ENCODE results near the gene ARHGEF28.

ARHGEF28 gene, protein sequence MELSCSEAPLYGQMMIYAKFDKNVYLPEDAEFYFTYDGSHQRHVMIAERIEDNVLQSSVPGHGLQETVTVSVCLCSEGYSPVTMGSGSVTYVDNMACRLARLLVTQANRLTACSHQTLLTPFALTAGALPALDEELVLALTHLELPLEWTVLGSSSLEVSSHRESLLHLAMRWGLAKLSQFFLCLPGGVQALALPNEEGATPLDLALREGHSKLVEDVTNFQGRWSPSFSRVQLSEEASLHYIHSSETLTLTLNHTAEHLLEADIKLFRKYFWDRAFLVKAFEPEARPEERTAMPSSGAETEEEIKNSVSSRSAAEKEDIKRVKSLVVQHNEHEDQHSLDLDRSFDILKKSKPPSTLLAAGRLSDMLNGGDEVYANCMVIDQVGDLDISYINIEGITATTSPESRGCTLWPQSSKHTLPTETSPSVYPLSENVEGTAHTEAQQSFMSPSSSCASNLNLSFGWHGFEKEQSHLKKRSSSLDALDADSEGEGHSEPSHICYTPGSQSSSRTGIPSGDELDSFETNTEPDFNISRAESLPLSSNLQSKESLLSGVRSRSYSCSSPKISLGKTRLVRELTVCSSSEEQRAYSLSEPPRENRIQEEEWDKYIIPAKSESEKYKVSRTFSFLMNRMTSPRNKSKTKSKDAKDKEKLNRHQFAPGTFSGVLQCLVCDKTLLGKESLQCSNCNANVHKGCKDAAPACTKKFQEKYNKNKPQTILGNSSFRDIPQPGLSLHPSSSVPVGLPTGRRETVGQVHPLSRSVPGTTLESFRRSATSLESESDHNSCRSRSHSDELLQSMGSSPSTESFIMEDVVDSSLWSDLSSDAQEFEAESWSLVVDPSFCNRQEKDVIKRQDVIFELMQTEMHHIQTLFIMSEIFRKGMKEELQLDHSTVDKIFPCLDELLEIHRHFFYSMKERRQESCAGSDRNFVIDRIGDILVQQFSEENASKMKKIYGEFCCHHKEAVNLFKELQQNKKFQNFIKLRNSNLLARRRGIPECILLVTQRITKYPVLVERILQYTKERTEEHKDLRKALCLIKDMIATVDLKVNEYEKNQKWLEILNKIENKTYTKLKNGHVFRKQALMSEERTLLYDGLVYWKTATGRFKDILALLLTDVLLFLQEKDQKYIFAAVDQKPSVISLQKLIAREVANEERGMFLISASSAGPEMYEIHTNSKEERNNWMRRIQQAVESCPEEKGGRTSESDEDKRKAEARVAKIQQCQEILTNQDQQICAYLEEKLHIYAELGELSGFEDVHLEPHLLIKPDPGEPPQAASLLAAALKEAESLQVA (N-terminal part only)

DNA sequence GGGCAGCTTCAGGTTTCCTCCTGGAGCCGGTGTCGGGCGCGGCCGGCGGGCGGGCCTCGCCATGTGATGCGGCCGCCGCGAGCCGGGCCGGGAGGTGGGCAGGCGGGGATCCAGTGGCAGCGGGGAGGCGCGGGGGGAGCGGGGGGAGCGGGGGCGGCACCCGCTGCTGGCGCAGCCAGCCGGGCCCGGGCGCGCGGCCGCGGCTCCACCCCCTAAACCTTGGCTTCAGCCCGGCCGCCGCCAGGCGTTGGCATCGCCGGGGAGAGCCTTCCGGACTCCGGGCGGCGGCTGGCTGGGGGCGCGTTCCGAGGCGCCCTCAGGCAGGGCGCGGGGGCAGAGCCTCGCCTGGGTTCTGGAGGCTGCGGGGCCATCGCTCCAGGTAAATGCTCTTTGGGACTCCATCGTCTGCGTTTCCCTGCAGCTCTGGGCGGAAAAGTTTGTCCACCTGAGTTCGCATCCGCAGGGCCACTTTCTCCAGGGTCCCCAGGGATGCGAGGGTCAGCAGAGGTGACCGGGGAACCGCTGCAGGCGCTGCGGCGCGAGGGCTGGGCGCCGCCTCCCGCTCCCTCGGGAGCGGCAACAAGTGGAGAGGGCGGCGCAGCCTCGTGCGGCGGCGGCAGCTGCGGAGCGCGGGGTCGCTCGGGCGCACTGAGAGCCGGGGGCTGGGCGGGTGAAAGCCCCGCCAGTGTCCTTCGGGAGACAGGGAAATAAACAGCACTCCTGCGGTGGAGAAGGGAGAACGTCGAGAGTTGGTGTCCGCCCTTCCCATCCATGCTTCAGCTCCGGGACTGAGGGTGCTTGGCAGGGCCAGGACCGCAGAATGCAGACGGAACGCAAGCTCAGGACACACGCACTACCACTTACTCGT lies at the start of gene ARHGEF28:
Gene ARHGEF28, plus strand, starts transcription at position 253 of the 868 bp plus-strand sequence. CDS start 58,656 bp downstream, outside the sequence.
- DNase-seq = peak; percentile 85

DNA sequence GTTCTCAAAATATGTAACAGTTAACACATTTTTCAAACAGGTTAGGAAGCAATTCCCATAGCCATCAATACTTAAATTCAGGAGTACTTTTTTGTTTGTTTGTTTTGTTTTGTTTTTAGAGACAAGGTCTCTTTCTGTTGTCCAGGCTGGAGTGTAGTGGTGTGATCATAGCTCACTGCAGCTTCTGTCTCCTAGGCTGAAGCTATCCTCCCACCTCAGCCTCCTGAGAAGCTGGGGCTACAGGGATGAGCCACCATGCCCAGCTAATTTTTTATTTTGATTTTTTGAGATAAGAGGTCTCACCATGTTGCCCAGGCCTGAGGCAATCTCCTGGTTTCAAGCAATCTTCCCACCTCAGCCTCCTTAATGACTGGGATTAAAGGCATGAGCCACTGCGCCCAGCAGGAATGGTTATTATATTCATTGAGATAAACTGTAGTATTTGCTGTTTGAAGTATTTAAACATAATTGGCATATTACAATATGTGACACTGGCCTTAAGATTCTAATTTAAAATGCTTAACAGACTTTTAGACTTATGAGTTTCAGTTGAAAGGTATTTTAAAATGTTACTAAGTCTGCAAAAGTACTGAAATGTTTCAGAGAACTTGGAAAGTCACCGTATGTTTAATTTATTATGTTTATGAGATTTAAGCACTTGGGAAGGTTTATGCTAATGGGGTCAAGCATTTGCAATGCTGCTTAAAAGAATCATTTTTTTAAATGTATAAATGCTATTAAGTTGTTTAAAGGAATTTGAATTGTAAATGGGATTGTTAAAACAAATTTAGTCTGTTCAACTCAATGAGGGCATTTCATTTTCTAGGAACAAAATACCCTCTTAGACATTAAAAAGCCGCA lies 43.5 kb upstream of the ARHGEF28 start:
- DNase-seq = no peak

DNA sequence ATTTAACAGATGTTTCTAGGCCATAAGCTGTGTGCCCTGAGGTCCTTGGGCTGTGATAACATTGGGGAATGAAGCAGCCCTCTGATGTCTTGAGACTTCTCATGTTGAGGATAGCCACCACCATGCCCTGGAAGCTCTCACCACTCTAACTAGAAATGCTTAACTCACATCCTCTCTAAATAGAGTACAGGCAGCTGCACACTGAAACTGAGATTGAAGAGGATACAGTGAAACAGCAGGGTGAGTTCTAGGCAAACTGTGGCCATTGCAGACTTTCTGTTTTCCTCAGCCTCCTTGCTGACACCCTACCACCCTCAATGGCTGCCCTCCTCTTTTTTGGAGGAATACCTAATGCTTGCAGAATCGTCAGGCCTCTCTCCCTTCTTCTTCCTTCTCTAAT lies 38.1 kb upstream of the ARHGEF28 start:
- no peak for DNase-seq

DNA sequence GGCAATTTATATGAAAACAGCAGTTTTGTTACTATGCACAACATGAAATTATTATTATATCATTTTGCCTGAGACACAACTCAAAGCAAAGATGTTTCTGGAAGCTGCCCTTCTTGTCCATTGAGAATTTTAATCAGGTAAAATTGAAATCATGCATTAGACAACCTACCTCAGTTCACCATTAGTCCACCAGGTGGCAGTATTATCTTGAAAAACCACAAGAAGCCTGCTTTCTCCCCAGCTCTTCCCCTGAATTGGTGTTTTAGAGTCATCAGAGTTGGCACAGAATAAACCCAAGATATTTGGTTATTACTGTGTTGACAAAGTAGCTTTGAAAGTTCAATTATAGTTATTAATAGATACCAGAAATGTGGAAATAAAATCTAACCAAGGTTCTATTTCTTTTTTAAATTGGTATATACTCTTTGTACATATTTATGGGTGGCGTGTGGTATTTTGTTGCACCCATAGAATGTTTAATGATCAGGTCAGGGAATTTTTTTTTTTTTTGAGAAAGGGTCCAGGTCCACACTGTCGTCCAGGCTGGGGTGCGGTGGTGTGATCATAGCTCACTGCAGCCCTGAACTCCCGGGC lies 34.8 kb upstream of the ARHGEF28 start:
- no peak for DNase-seq

DNA sequence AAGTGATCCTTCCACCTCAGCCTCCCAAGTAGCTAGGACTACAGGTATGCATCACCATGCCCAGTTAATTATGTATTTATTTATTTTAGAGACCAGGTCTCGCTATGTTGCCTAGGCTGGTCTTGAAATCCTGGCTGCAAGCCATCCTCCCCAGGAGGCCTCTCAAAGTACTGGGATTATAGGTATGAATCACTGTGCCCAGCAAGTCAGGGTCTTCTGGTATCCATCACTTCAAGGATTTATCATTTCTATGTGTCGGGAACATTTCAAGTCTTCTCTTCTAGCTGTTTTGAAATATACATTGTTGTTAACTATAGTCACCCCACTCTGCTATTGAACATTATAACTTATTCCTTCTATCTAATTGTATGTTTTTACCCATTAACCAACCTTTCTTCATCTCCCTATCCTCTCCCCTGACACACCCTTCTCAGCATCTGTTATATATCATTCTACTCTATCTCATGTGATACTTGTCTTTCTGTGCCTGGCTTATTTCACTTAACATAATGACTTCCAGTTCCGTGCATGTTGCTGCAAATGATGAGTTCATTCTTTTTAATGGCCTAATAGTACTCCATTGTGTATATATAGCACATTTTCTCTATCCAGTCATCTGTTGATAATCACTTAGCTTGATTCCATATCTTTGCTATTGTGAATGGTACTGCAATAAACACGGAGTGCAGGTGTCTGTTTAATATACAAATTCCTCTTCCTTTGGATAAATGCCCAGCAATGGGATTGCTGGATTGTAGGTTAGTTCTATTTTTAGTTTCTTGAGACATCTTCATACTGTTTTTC lies 34.1 kb upstream of the ARHGEF28 start:
- no peak for DNase-seq

DNA sequence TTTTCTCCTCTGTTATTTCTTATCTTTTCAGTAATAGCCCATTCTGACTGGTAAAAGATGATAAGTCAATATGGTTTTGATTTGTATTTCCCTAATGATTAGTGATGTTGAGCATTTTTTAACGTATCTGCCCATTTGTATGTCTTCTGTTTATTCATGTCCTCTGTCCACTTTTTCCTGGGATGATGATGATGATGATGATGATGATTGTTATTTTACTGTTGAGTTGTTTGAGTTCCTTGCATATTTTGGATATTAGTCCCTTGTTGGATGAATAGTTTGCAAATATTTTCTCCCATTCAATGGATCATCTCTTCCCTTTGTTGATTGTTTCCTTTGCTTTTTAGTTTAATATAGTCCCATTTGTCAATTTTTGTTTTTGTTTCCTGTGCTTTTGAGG lies 33.4 kb upstream of the ARHGEF28 start:
- no peak for DNase-seq

DNA sequence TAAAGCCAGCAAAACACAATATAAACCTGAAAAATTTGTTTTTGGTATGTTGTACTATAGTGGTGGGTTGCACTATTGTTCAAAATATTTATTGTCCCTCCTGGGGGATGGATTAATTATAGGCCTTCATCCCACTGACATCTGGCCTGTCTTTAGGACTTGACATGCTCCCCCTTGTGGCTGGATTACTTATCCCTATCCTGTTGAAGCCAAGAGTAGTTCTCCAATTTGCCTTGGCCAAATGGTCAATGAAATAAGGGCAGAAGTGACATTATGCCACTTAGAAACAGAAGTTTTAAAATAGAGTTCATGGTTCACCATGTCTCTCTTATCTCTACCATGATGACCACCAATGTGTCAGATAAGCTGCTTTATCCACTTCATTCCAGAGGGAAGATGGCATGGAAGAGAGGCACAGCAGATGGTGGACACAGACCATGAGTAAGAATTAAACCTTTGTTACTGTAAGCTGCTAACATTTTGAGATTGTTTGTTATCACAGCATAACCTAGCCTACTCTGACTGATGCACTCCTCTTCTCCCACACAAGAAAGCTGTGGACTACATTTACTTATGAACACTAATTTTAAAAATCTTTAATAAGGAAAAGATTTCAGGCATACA lies 29.2 kb upstream of the ARHGEF28 start:
- peak; percentile 15 for DNase-seq

DNA sequence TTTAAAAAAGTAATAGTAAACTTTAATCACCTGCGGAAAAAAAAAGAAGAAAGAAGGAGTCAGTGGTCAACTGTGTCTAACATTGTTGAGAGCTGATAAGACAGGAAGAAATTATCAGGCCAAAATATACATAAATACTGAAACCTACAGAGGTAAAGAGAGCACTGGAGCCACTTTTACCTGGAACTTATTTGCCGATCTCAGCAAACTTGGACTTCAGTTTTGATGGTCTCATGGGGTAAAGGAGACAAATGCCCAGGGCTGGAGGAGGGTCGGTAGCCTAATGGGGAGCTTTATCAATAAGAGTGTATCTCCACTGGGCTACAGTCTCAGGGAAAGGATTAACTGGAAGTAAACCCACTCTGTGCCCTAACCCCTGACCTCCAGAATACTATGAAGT lies 26.6 kb upstream of the ARHGEF28 start:
- no peak for DNase-seq

DNA sequence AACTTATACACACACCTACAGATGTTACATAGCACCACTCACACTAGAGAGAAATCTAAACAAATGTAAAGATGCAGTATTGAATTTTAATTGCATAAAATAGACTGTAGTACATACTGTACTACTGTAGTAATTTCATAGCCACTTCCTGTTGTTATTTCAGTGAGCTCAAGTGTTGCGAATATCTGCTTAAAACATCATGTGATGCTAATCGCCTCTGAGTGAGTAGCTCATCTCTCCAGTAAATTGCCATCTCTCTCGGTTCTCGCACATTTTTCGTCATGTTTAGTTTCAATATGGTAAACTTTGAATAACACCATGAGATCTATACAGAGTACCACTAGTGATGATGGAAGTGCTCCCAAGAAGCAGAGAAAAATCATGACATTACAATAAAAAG lies 22.0 kb upstream of the ARHGEF28 start:
- no peak for DNase-seq

DNA sequence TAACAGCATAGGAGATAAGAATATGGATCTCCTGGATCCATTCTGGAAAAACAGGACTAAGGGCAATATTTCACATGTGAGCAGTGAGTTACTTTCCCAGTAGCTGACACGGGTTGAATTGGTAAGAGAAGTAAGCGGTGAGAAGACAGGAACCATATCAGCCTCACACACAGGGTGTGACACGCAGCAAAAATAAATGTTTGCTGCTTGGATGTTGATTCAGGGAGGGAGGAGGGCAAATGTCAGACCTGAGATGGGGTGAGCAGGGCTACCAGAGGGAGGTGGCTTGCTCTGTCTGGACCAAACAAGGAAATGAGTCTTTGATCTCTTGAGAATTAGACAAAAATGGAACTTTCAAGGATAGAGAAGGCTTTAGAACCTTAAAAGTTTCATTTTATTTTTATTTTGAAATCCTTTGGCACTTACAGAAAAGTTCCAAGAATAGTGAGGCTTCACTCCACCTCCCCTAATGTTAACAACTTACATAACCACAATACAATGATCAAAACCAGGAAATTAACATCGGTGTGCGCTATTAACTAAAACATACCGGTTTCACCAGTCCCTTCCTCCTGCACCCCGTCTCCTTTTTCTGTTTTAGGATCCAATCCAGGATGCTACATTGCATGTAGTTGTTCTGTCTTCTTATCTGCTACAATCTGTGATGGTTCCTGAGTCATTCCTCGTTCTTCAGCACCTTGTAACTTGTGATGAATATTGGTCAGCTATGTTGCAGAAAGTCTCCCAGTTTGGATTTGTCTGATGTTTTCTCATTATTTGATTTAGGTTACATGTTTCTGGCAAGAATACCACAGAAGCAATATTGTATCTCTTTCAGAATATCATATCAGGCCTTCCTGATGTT lies 20.5 kb upstream of the ARHGEF28 start:
- no peak for DNase-seq

DNA sequence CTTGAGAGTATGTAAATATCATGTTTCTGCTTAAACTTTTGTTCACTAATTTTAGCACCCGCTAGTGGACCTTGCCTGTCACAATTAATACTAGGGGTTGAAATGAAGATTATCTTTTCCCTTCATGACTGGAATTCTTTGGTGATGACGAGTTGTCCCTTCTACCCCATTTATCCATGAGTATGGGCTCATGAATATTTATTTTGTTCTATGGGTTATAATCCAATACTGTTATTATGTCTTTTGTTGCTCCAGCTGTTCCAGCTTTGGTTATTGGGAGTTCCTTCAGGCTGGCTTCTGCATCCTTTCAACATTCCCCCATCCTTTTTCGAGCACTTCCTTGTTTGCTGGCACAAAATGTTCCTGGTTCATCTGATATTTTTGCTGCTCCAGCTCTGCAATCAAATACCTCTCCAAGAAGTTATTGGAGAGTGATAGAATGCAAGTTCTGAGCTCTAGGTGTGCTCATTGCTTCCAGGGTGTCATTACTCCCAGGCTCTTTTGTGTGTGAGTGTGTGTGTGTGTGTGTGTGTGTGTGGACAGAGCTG lies 19.7 kb upstream of the ARHGEF28 start:
- DNase-seq = no peak

DNA sequence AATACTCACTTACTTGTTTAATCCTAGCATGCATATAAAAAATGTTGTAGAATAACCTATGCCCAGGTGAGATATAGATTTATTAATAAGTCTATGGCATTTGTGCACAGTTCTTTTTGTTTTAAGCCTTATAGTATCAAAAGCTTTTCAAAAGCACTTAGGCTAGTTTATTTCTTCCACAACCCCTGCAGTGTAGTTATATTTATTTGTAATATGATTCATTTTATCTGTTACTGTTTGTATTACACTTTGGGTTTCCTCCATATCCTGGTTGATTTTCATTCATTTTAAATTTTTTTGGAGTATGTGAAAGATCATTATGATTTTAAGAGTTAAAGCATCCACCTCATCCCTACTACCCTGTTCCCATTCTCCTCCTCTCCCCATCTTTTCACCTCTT lies 18.8 kb upstream of the ARHGEF28 start:
- DNase-seq = no peak

DNA sequence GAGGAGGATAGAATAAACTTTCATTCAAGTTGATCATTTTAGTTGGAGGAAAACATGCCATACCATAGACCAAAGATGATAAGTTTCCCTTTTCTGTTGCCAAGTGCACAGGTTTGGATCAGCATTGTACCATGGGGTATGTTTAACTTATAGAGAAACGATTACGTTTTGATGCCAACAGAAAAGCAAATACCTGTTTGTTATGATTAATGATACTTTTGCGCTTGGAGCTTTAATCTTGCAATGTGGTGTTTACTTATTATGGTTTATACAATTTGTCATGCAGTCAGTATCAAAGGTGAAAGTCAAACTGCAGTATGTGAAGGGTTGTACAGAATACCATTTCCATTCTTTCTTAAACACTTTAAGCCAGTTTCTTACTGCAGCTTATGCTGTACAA lies 13.2 kb upstream of the ARHGEF28 start:
- DNase-seq = no peak

DNA sequence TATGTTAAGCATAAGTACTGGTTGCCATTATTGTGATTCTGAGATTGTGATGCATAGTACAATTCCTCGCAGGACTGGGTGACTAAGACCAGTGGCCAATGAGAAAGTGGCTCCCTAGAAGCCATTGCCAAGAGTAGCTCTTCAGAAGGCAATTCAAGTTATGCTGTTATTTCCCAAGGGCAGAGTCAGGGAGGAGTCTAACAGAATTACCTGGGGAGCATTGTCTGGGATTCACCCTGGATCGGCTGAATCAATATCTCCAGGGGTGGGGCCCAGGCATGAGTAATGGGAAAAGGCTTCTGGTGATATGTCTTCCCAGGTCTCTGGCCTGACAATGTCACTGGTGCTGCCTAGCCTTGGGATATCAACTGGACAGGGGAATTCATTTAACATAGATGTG lies 10.9 kb upstream of the ARHGEF28 start:
- DNase-seq = no peak

DNA sequence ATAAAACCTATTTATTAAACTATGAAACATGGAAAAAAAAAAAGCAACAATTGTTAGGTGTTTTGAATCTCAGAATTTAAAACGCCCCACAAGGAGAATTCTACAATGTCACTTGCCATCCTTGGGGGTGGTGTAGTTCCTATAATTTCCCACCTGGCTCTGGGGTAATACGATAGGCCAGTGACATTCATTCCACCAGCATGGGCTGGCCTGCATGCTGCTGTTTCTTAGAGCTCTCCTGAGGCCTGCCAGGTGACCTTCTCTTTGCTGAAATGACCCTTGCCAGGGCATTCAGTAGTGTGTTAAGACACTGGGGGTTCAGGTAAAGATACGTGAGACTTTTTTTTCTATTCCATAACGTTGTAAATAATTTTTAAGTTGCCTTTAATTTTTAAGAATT lies 10.0 kb upstream of the ARHGEF28 start:
- DNase-seq = no peak

DNA sequence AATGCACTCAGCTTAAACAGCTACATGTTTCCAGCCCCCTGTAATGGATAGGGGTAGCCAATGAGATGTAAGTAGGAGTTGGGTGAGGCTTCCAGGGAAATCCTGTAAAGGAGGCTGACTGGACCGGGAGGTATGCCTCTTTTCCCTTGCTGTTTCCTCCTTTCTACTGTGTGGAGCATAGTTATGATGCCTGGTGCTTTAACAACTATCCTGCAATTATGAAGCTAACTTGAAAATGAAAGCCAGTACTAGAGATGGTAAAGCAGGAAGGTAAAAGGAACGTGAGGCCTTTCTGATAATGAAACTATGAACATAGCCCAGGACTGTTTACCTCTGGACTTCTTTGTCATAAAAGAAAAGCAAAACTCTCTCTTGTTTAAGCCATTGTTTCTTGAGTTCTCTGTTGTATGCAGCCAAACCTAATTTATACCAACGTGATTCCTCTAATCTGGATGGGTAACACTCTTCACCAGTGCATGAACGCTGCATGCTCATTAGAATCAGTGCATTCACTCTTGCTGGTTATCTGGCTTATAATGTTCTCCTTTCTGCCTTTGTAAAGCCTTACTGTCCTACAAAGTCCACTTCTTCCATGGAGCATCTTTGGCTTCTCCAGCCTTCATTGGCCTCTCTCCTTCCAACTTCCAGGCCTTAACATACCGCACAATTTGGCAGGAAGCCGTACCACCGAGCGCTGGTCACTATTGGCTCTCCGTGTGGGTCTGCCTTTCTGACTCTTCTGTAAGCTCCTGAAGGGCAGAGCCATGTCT lies 8.3 kb upstream of the ARHGEF28 start:
- DNase-seq = no peak
